Activated CD8-positive, alpha-beta T cell treated with anti-CD3 and anti-CD28 coated beads for 36 hours (primary cell): ENCODE measurements around the gene TMEM269. TPM values are rescaled to one million over a fixed set of nuclear protein-coding genes. Genes with fewer than 3 reads are reported as not detected.

Experiments used
- ATAC-seq: fragments of 200-7000 bp; cut with Tn5 transposase; one replicate; pipeline ENCODE4 v1.10.0; 2021; ENCODE audit warnings: mild to moderate bottlenecking, moderate library complexity
- CTCF ChIA-PET: fragments of 350-600 bp; sonication (Branson Sonifier 250); formaldehyde crosslinking; loops from one replicate; lab custom pipeline; 2021; ENCODE audit warnings: antibody characterized with exemption; lab: Charles Lee
- POLR2A ChIA-PET: fragments of 350-600 bp; sonication (Branson Sonifier 250); formaldehyde crosslinking; loops from one replicate; lab custom pipeline; 2021; ENCODE audit warnings: antibody characterized with exemption; lab: Charles Lee
- DNase-seq: peaks from one replicate; pipeline ENCODE4 v3.0.0-alpha.2; 2020
- H3K27ac Mint-ChIP-seq: one replicate; pipeline ENCODE4 v1.8.0; 2021; ENCODE audit warnings: mild to moderate bottlenecking, mixed read lengths
- H3K27me3 Mint-ChIP-seq: one replicate; pipeline ENCODE4 v1.8.0; 2021; ENCODE audit warnings: mixed read lengths
- H3K36me3 Mint-ChIP-seq: one replicate; pipeline ENCODE4 v1.8.0; 2021; ENCODE audit warnings: low read depth, mixed read lengths
- H3K4me1 Mint-ChIP-seq: one replicate; pipeline ENCODE4 v1.8.0; 2021; ENCODE audit warnings: low read depth, mixed read lengths
- H3K4me3 Mint-ChIP-seq: one replicate; pipeline ENCODE4 v1.8.0; 2021; ENCODE audit warnings: mild to moderate bottlenecking, moderate library complexity, mixed read lengths
- H3K9me3 Mint-ChIP-seq: one replicate; pipeline ENCODE4 v1.8.0; 2021; ENCODE audit warnings: mixed read lengths
- CTCF ChIP-seq: fragments of 200-600 bp; IDR thresholded peaks from one replicate; pipeline ENCODE4 v1.8.0; 2022; ENCODE audit warnings: antibody characterized with exemption, mild to moderate bottlenecking
- intact Hi-C: fragments of 100-400 bp; cut with micrococcal nuclease; formaldehyde crosslinking; loops from one replicate; pipeline ENCODE4 v1.10.0; 2022
- total RNA-seq, 2 experiments: library from RNA; stranded (reverse); gene quantifications; one replicate each; pipeline ENCODE4 v1.2.3, GENCODE V29; 2021

TMEM269 gene
- total RNA-seq, 2 experiments from 2014 or later: 0.22 to 0.32 TPM

- no peak for ATAC-seq
- Mint-ChIP-seq H3K4me1 (no peaks in the 10 kb centered on the region), H3K4me3 (no peak overlapping the region), H3K9me3 (no peaks in the 10 kb centered on the region), H3K27me3 (no peaks in the 10 kb centered on the region), H3K36me3 (peaks cover 13% of the 10 kb centered on the region), H3K27ac (no peak overlapping the region)
- DNase-seq: no peak
- intact Hi-C loops: loop anchor here (5.0 kb wide), 1 partner anchor 169 kb away; no protein-coding TSS in a partner anchor
- POLR2A ChIA-PET: interaction anchor here (0.5 kb wide), 1 partner anchor 121 kb away, joined by 4 read pairs; no protein-coding TSS in a partner anchor
- TF ChIP-seq CTCF: no peak
- CTCF ChIA-PET: interaction anchor here (0.7 to 2.5 kb wide), 11 partner anchors 8 to 573 kb away, joined by 3 to 7 read pairs (median 3); partner anchors contain the start of gene P3H1
Measured at GRCh38 chr1:42746436-42747105, 38.2 kb upstream of the TMEM269 start.

- H3K4me1 Mint-ChIP-seq: no peaks in the 10 kb centered on the region
- no peak overlapping the region for H3K4me3 Mint-ChIP-seq
- DNase-seq: peak; percentile 55
- no peaks in the 10 kb centered on the region for H3K27me3 Mint-ChIP-seq
- TF ChIP-seq CTCF: peak; percentile 62
- CTCF ChIA-PET: interaction anchor here (0.7 to 2.5 kb wide), 10 partner anchors 9 to 574 kb away, joined by 3 to 7 read pairs (median 4); partner anchors contain the start of gene P3H1
- H3K9me3 Mint-ChIP-seq: no peaks in the 10 kb centered on the region
- POLR2A ChIA-PET: no interaction called here
- peaks cover 18% of the 10 kb centered on the region for H3K36me3 Mint-ChIP-seq
- ATAC-seq: no peak
- intact Hi-C loops: loop anchor here (5.0 kb wide), 1 partner anchor 170 kb away; no protein-coding TSS in a partner anchor
- H3K27ac Mint-ChIP-seq: no peak overlapping the region
Measured at GRCh38 chr1:42747125-42747524, 37.7 kb upstream of the TMEM269 start.

GRCh38 chr1:42748021-42748420 is 36.8 kb upstream of the TMEM269 start:
- Mint-ChIP-seq H3K4me3 (no peak overlapping the region), H3K27me3 (no peaks in the 10 kb centered on the region), H3K4me1 (no peaks in the 10 kb centered on the region), H3K27ac (no peak overlapping the region), H3K9me3 (no peaks in the 10 kb centered on the region), H3K36me3 (peaks cover 25% of the 10 kb centered on the region)
- ATAC-seq (no peak), DNase-seq (no peak)
- intact Hi-C loops: loop anchor here (5.0 kb wide), 1 partner anchor 171 kb away; no protein-coding TSS in a partner anchor
- ChIA-PET POLR2A (interaction anchor here (1.2 to 1.4 kb wide), 2 partner anchors 12 to 175 kb away, joined by 3 to 5 read pairs; no protein-coding TSS in a partner anchor), CTCF (interaction anchor here (2.5 kb wide), 1 partner anchor 170 kb away, joined by 7 read pairs; no protein-coding TSS in a partner anchor)
- no peak for TF ChIP-seq CTCF

GRCh38 chr1:42748461-42749410 is 36.1 kb upstream of the TMEM269 start:
- Mint-ChIP-seq H3K4me3 (no peak overlapping the region), H3K4me1 (no peaks in the 10 kb centered on the region), H3K36me3 (peaks cover 28% of the 10 kb centered on the region), H3K27ac (no peak overlapping the region), H3K27me3 (no peaks in the 10 kb centered on the region), H3K9me3 (no peaks in the 10 kb centered on the region)
- no peak for TF ChIP-seq CTCF
- ATAC-seq (no peak), DNase-seq (no peak)
- ChIA-PET POLR2A (interaction anchor here (1.2 to 1.4 kb wide), 2 partner anchors 11 to 176 kb away, joined by 3 to 5 read pairs; no protein-coding TSS in a partner anchor), CTCF (interaction anchor here (0.9 to 1.1 kb wide), 2 partner anchors 18 to 322 kb away, joined by 3 read pairs; no protein-coding TSS in a partner anchor)
- intact Hi-C loops: loop anchor here (5.0 kb wide), 1 partner anchor 171 kb away; no protein-coding TSS in a partner anchor
